Fibroblast of lung (primary cell): ENCODE measurements around the gene SNAPC2. TPM values are rescaled to one million over a fixed set of nuclear protein-coding genes. Genes with fewer than 3 reads are reported as not detected.

Experiments
- DNase-seq, 2 donors: peaks; one replicate each; pipeline versions ENCODE4 v3.0.0 to v3.0.0-alpha.2; 2010; ENCODE audit warnings: low read depth in 2 of 2
- H2AFZ ChIP-seq: 2 replicates; pipeline ENCODE4 v1.5.1; 2012; ENCODE audit warnings: low read length, control low read depth, inconsistent platforms
- H3K27ac ChIP-seq: 2 replicates; pipeline ENCODE4 v1.5.1; 2011; ENCODE audit warnings: low read length, control low read depth; ENCODE audit not compliant: insufficient read depth
- H3K27me3 ChIP-seq: 2 replicates; pipeline ENCODE4 v1.5.1; 2011; ENCODE audit warnings: mild to moderate bottlenecking, low read length; ENCODE audit not compliant: control insufficient read depth, insufficient read depth
- H3K36me3 ChIP-seq: 2 replicates; pipeline ENCODE4 v1.5.1; 2011; ENCODE audit warnings: low read length; ENCODE audit not compliant: control insufficient read depth, insufficient read depth
- H3K4me1 ChIP-seq: 2 replicates; pipeline ENCODE4 v1.5.1; 2011; ENCODE audit warnings: low read length; ENCODE audit not compliant: control insufficient read depth, insufficient read depth; ENCODE audit errors: extremely low read depth
- H3K4me2 ChIP-seq: 2 replicates; pipeline ENCODE4 v1.5.1; 2011; ENCODE audit warnings: low read length, control low read depth; ENCODE audit not compliant: insufficient read depth; ENCODE audit errors: extremely low read depth
- H3K4me3 ChIP-seq, 4 experiments: fragments of 200-600 bp in 1 of 4; sonication (generic) in 1 of 4; replicated peaks in 1 of 4; 2 replicates each; pipeline ENCODE4 v1.5.1; 2011 to 2016; ENCODE audit warnings: low read length in 4 of 4, low read depth in 3 of 4, mild to moderate bottlenecking in 3 of 4, control low read depth in 2 of 4, inconsistent platforms in 1 of 4, mixed read lengths in 1 of 4; ENCODE audit not compliant: insufficient read depth in 1 of 4; ENCODE audit errors: control extremely low read depth in 1 of 4
- H3K79me2 ChIP-seq: 2 replicates; pipeline ENCODE4 v1.5.1; 2012; ENCODE audit warnings: mild to moderate bottlenecking, low read length, inconsistent platforms; ENCODE audit not compliant: control insufficient read depth, insufficient read depth
- H3K9ac ChIP-seq: 2 replicates; pipeline ENCODE4 v1.5.1; 2011; ENCODE audit warnings: mild to moderate bottlenecking, low read length, control low read depth; ENCODE audit not compliant: insufficient read depth
- H3K9me3 ChIP-seq: 2 replicates; pipeline ENCODE4 v1.5.1; 2012; ENCODE audit warnings: low read depth, low read length; ENCODE audit not compliant: control insufficient read depth, insufficient read depth
- H4K20me1 ChIP-seq: 2 replicates; pipeline ENCODE4 v1.5.1; 2011; ENCODE audit warnings: low read length; ENCODE audit not compliant: control insufficient read depth, insufficient read depth; ENCODE audit errors: extremely low read depth
- EZH2 ChIP-seq: IDR thresholded peaks from 2 replicates; pipeline ENCODE4 v1.5.1; 2012; ENCODE audit warnings: low read length, control low read depth, mild to moderate bottlenecking; ENCODE audit errors: missing control alignments
- polyA plus RNA-seq, 2 donors: library from polyadenylated mRNA; depleted of rRNA in 1 of 2; stranded (reverse) in 1 of 2; unstranded in 1 of 2; fragments of >200 nt; gene quantifications; 2 replicates each; pipeline ENCODE4 v1.2.1, GENCODE V29; 2011 to 2012; ENCODE audit warnings: missing spikeins in 1 of 2
- total RNA-seq: library from RNA; depleted of rRNA; stranded (reverse); fragments of >200 nt; gene quantifications from 2 replicates; pipeline ENCODE4 v1.2.1, GENCODE V29; 2014
- TF ChIP-seq, protein P1 (sequence below), 2 donors: IDR thresholded peaks in 1 of 2; conservative IDR thresholded peaks in 1 of 2; 1 replicate in 1 of 2; 2 replicates in 1 of 2; pipeline ENCODE4 v1.5.1; 2011 to 2012; ENCODE audit warnings: low read length in 2 of 2, control low read depth in 1 of 2, inconsistent platforms in 1 of 2, low read depth in 1 of 2, mild to moderate bottlenecking in 1 of 2

Gene SNAPC2
- total and polyA plus RNA-seq, 2 donors (not counting 1 experiment from before 2014, with no cell fraction given), result 11.4 to 13.4 TPM

DNA sequence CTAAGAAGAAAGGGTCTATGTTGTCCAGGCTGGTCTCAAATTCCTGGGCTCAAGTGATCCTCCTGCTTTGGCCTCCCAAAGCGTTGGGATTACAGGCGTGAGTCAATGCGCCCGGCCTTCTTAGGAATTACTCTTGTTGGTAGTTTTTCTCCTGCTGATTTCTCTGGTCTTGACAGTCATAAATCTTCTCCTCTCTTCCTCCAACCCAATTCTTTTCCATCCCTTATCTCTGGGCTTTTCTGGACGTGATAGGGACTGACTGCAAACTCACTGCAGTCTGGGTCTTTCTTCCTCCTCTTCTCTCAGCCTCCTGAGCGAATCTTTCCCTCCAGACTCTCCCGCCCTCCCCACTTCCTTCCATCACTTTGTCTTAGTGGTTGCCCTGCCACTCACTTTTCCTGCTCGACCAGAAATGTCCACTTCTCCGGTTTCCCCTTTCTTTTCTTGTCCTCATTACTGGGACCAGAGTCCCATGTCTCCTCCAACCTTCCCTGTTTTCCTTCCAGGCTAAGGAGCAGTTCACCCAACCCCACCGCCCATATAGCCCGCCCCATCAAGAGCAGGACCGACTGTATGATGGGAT, 45.2 kb downstream of the SNAPC2 start:
- no peak overlapping the region for H3K4me3 ChIP-seq
- no peaks in the 10 kb centered on the region for H3K79me2 ChIP-seq
- no peak overlapping the region for H3K4me2 ChIP-seq
- H3K27me3 ChIP-seq, result no peaks in the 10 kb centered on the region
- H3K36me3 ChIP-seq, result peaks cover 10% of the 10 kb centered on the region
- no peak overlapping the region for H3K27ac ChIP-seq
- DNase-seq, result no peak
- H3K4me1 ChIP-seq, result no peaks in the 10 kb centered on the region
- peaks cover 2% of the 10 kb centered on the region for H4K20me1 ChIP-seq
- TF ChIP-seq, protein P1, sequence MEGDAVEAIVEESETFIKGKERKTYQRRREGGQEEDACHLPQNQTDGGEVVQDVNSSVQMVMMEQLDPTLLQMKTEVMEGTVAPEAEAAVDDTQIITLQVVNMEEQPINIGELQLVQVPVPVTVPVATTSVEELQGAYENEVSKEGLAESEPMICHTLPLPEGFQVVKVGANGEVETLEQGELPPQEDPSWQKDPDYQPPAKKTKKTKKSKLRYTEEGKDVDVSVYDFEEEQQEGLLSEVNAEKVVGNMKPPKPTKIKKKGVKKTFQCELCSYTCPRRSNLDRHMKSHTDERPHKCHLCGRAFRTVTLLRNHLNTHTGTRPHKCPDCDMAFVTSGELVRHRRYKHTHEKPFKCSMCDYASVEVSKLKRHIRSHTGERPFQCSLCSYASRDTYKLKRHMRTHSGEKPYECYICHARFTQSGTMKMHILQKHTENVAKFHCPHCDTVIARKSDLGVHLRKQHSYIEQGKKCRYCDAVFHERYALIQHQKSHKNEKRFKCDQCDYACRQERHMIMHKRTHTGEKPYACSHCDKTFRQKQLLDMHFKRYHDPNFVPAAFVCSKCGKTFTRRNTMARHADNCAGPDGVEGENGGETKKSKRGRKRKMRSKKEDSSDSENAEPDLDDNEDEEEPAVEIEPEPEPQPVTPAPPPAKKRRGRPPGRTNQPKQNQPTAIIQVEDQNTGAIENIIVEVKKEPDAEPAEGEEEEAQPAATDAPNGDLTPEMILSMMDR (conservative IDR thresholded peaks at IDR 0.05 in 1 of 2, IDR thresholded peaks at IDR 0.05 in 1 of 2; ENCODE audit: low read depth in 1 of 2, low read length in 2 of 2), result no peak
- no peak overlapping the region for H3K9ac ChIP-seq
- H2AFZ ChIP-seq, result no peak overlapping the region
- H3K9me3 ChIP-seq, result no peaks in the 10 kb centered on the region

DNA sequence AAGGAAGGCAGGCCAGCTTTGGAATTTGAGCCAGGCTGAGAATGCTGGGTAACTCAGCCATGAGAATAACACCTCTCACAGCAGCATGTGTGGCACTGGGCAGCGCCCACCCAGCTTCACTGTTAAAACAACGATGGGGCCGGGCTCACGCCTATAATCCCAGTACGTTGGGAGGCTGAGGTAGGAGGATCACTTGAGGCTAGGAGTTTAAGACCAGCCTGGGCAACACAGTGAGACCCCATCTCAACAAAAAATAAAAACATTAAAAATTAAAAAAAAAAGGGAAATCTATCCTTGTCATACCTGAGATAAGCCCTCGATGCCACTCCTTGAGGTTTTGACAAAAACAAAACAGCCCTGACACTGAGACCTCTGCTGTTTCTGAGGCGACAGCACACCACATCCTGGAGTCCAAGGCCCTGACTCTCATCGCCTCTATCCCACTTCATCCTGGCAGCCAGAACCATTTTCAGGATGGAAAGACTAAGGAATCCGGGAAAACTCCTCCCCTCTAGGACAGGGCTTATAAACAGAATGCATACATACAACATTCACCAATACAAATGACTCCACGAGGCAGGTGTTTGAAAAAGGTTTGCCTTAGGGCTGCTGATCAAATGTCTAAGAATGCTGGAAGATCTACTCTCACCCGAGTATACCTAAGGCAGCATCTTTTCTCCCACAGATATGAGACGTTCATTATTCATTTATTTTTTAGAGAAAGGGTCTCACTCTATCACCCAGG, 46.0 kb downstream of the SNAPC2 start:
- Histone ChIP-seq H2AFZ (no peak overlapping the region), H3K27me3 (no peaks in the 10 kb centered on the region), H3K4me3 (no peak overlapping the region), H3K36me3 (peaks cover 10% of the 10 kb centered on the region), H3K9me3 (no peaks in the 10 kb centered on the region), H3K4me2 (no peak overlapping the region), H3K27ac (no peak overlapping the region), H4K20me1 (peaks cover 2% of the 10 kb centered on the region), H3K79me2 (no peaks in the 10 kb centered on the region), H3K4me1 (no peaks in the 10 kb centered on the region), H3K9ac (no peak overlapping the region)
- TF ChIP-seq, protein P1 (conservative IDR thresholded peaks at IDR 0.05 in 1 of 2, IDR thresholded peaks at IDR 0.05 in 1 of 2; ENCODE audit: low read depth in 1 of 2, low read length in 2 of 2), result no peak
- TF ChIP-seq EZH2, result no peak
- no peak for DNase-seq

DNA sequence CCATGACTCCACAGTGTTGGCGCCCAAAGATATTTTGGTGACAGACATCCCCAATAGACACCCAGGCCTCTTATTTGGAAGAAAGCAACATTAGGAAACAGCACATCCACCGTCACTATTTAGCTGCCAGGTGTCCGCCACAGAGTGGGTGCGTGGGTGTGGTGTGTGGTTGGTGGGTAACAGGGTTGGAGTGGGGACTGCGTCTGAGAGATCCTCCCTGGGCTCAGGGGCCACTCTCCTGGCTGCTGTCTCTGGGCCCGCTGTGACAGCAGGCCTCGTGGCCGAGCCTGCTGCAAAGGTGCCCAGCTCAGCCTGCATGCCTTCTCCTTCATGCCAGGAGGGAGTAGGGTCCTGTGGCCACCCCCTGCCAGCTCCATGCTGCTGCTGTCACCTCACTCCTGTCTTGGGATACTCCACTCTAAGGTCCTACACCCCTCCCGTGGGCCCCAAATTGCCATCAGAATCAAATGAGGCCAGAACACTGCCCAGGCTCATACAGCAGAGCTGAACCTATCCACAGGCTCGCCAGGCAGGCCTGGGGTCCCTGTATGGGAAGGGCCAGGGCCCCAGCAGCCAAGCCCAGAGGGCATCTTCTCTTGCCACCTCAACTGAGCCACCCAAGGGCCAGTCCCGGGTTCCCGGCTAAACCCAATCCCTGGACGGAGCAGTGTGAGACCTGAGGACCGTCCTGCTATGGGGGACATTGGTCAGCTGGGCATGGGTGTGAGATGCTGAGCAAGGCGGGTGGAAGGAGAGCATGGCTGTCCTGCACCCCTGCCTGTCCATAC, 48.1 kb downstream of the SNAPC2 start:
- peaks cover 2% of the 10 kb centered on the region for H4K20me1 ChIP-seq
- no peaks in the 10 kb centered on the region for H3K27me3 ChIP-seq
- DNase-seq, result no peak
- no peak overlapping the region for H3K27ac ChIP-seq
- H2AFZ ChIP-seq, result no peak overlapping the region
- H3K79me2 ChIP-seq, result no peaks in the 10 kb centered on the region
- no peak overlapping the region for H3K9ac ChIP-seq
- H3K4me3 ChIP-seq, result no peak overlapping the region
- TF ChIP-seq, protein P1 (conservative IDR thresholded peaks at IDR 0.05 in 1 of 2, IDR thresholded peaks at IDR 0.05 in 1 of 2; ENCODE audit: low read depth in 1 of 2, low read length in 2 of 2), result no peak
- no peak for TF ChIP-seq EZH2
- no peaks in the 10 kb centered on the region for H3K9me3 ChIP-seq
- H3K4me1 ChIP-seq, result no peaks in the 10 kb centered on the region
- H3K36me3 ChIP-seq, result peaks cover 12% of the 10 kb centered on the region
- no peak overlapping the region for H3K4me2 ChIP-seq
